ENCODE data around the gene UBE2C. TPM values are rescaled to one million over a fixed set of nuclear protein-coding genes. Genes with fewer than 3 reads are reported as not detected.

Gene UBE2C
- total RNA-seq, 1 experiment from 2014 or later: 249 TPM

DNA sequence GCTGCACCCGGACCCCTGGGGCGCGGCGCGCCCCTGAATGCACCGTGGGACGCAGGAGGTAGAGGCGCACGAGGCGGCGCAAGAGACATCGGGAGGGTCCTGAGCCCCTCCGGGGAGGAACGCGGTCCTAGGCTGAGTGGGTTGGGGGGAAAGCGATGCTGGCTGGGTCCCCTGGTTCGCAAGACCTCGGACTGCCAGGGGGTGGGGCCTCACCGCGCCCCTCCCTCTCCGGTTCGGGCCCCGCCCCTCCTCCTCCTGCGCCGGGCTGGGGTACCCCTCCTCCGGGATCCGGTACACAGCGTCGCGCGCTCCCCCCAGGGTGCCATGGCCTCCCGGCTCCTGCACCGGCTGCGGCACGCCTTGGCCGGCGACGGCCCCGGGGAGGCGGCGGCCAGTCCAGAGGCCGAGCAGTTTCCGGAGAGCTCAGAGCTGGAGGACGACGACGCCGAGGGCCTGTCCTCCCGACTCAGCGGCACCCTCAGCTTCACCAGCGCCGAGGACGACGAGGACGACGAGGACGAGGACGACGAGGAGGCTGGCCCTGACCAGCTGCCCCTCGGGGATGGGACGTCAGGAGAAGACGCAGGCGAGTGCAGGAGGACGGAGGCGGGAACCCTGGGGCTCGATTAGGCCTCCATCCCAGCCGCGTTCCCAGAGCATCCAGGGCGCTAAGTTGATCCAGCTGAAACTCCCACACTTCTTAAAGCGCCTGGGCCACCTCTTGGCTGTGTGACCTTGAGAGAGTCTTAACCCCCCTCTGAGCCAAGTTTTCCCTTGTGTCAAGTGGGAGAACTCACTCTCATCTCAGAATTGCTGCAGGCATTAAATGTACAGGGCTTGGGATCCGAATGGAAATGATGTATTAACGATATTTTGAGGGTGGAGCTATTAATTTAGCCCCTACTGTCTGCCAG is 21.7 kb downstream of the UBE2C start (continued):
- TF ChIP-seq, protein P1, sequence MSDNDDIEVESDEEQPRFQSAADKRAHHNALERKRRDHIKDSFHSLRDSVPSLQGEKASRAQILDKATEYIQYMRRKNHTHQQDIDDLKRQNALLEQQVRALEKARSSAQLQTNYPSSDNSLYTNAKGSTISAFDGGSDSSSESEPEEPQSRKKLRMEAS (CRISPR knock-in tag; IDR thresholded peaks at IDR 0.05): peak; percentile 85
- TF ChIP-seq ZNF232 (CRISPR knock-in tag; IDR thresholded peaks at IDR 0.05) (no peak), ELF4 (CRISPR knock-in tag; IDR thresholded peaks at IDR 0.05; ENCODE audit: low read depth) (no peak), IRF2 (CRISPR knock-in tag; IDR thresholded peaks at IDR 0.05; ENCODE audit: borderline replicate concordance, low read depth) (no peak), ZNF317 (CRISPR knock-in tag; IDR thresholded peaks at IDR 0.05; ENCODE audit: borderline replicate concordance, low read depth) (no peak; the same call in 1 of the 2 replicates), GTF2I (CRISPR knock-in tag; conservative IDR thresholded peaks at IDR 0.05) (no peak), ZNF138 (CRISPR knock-in tag; conservative IDR thresholded peaks at IDR 0.05) (peak; percentile 90; the same call in 1 of the 2 replicates), JUN (CRISPR knock-in tag; IDR thresholded peaks at IDR 0.05) (no peak), NFATC4 (CRISPR knock-in tag; IDR thresholded peaks at IDR 0.05) (no peak), GRHL2 (CRISPR knock-in tag; IDR thresholded peaks at IDR 0.05; ENCODE audit: insufficient replicate concordance, severe bottlenecking) (no peak), FOXP1 (CRISPR knock-in tag; IDR thresholded peaks at IDR 0.05; ENCODE audit: borderline replicate concordance) (peak; percentile 92), ATF1 (CRISPR knock-in tag; IDR thresholded peaks at IDR 0.05) (no peak), ZNF423 (CRISPR knock-in tag; IDR thresholded peaks at IDR 0.05) (no peak; the same call in 1 of the 2 replicates), SP1 (CRISPR knock-in tag; conservative IDR thresholded peaks at IDR 0.05) (peak; percentile 89), KAT7 (CRISPR knock-in tag; IDR thresholded peaks at IDR 0.05; ENCODE audit: borderline replicate concordance) (0 out of 2 replicates have a peak, but pooled peaks have one; percentile 71), ZNF396 (CRISPR knock-in tag; IDR thresholded peaks at IDR 0.05; ENCODE audit: borderline replicate concordance) (no peak), PRRX2 (CRISPR knock-in tag; IDR thresholded peaks at IDR 0.05) (no peak), NR1H2 (CRISPR knock-in tag; IDR thresholded peaks at IDR 0.05) (no peak)
- TF ChIP-seq, protein P2, sequence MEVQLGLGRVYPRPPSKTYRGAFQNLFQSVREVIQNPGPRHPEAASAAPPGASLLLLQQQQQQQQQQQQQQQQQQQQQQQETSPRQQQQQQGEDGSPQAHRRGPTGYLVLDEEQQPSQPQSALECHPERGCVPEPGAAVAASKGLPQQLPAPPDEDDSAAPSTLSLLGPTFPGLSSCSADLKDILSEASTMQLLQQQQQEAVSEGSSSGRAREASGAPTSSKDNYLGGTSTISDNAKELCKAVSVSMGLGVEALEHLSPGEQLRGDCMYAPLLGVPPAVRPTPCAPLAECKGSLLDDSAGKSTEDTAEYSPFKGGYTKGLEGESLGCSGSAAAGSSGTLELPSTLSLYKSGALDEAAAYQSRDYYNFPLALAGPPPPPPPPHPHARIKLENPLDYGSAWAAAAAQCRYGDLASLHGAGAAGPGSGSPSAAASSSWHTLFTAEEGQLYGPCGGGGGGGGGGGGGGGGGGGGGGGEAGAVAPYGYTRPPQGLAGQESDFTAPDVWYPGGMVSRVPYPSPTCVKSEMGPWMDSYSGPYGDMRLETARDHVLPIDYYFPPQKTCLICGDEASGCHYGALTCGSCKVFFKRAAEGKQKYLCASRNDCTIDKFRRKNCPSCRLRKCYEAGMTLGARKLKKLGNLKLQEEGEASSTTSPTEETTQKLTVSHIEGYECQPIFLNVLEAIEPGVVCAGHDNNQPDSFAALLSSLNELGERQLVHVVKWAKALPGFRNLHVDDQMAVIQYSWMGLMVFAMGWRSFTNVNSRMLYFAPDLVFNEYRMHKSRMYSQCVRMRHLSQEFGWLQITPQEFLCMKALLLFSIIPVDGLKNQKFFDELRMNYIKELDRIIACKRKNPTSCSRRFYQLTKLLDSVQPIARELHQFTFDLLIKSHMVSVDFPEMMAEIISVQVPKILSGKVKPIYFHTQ (CRISPR knock-in tag; IDR thresholded peaks at IDR 0.05): no peak
- TF ChIP-seq, protein P3, sequence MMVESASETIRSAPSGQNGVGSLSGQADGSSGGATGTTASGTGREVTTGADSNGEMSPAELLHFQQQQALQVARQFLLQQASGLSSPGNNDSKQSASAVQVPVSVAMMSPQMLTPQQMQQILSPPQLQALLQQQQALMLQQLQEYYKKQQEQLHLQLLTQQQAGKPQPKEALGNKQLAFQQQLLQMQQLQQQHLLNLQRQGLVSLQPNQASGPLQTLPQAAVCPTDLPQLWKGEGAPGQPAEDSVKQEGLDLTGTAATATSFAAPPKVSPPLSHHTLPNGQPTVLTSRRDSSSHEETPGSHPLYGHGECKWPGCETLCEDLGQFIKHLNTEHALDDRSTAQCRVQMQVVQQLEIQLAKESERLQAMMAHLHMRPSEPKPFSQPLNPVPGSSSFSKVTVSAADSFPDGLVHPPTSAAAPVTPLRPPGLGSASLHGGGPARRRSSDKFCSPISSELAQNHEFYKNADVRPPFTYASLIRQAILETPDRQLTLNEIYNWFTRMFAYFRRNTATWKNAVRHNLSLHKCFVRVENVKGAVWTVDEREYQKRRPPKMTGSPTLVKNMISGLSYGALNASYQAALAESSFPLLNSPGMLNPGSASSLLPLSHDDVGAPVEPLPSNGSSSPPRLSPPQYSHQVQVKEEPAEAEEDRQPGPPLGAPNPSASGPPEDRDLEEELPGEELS (CRISPR knock-in tag; IDR thresholded peaks at IDR 0.05): peak; percentile 62; the same call in 1 of the 2 replicates
- TF ChIP-seq, protein P4, sequence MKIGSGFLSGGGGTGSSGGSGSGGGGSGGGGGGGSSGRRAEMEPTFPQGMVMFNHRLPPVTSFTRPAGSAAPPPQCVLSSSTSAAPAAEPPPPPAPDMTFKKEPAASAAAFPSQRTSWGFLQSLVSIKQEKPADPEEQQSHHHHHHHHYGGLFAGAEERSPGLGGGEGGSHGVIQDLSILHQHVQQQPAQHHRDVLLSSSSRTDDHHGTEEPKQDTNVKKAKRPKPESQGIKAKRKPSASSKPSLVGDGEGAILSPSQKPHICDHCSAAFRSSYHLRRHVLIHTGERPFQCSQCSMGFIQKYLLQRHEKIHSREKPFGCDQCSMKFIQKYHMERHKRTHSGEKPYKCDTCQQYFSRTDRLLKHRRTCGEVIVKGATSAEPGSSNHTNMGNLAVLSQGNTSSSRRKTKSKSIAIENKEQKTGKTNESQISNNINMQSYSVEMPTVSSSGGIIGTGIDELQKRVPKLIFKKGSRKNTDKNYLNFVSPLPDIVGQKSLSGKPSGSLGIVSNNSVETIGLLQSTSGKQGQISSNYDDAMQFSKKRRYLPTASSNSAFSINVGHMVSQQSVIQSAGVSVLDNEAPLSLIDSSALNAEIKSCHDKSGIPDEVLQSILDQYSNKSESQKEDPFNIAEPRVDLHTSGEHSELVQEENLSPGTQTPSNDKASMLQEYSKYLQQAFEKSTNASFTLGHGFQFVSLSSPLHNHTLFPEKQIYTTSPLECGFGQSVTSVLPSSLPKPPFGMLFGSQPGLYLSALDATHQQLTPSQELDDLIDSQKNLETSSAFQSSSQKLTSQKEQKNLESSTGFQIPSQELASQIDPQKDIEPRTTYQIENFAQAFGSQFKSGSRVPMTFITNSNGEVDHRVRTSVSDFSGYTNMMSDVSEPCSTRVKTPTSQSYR (CRISPR knock-in tag; IDR thresholded peaks at IDR 0.05): no peak
- TF ChIP-seq, protein P5, sequence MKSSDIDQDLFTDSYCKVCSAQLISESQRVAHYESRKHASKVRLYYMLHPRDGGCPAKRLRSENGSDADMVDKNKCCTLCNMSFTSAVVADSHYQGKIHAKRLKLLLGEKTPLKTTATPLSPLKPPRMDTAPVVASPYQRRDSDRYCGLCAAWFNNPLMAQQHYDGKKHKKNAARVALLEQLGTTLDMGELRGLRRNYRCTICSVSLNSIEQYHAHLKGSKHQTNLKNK (CRISPR knock-in tag; IDR thresholded peaks at IDR 0.05): no peak
- TF ChIP-seq, protein P6, sequence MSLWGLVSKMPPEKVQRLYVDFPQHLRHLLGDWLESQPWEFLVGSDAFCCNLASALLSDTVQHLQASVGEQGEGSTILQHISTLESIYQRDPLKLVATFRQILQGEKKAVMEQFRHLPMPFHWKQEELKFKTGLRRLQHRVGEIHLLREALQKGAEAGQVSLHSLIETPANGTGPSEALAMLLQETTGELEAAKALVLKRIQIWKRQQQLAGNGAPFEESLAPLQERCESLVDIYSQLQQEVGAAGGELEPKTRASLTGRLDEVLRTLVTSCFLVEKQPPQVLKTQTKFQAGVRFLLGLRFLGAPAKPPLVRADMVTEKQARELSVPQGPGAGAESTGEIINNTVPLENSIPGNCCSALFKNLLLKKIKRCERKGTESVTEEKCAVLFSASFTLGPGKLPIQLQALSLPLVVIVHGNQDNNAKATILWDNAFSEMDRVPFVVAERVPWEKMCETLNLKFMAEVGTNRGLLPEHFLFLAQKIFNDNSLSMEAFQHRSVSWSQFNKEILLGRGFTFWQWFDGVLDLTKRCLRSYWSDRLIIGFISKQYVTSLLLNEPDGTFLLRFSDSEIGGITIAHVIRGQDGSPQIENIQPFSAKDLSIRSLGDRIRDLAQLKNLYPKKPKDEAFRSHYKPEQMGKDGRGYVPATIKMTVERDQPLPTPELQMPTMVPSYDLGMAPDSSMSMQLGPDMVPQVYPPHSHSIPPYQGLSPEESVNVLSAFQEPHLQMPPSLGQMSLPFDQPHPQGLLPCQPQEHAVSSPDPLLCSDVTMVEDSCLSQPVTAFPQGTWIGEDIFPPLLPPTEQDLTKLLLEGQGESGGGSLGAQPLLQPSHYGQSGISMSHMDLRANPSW (CRISPR knock-in tag; conservative IDR thresholded peaks at IDR 0.05; ENCODE audit: low read depth): no peak
- TF ChIP-seq, protein P7, sequence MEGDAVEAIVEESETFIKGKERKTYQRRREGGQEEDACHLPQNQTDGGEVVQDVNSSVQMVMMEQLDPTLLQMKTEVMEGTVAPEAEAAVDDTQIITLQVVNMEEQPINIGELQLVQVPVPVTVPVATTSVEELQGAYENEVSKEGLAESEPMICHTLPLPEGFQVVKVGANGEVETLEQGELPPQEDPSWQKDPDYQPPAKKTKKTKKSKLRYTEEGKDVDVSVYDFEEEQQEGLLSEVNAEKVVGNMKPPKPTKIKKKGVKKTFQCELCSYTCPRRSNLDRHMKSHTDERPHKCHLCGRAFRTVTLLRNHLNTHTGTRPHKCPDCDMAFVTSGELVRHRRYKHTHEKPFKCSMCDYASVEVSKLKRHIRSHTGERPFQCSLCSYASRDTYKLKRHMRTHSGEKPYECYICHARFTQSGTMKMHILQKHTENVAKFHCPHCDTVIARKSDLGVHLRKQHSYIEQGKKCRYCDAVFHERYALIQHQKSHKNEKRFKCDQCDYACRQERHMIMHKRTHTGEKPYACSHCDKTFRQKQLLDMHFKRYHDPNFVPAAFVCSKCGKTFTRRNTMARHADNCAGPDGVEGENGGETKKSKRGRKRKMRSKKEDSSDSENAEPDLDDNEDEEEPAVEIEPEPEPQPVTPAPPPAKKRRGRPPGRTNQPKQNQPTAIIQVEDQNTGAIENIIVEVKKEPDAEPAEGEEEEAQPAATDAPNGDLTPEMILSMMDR (IDR thresholded peaks at IDR 0.05): no peak
